ENCODE data around the gene CRLF2.
"Not testable (repeated sequence)": the region's sequence is repeated elsewhere in the genome, so short reads cannot be mapped to it uniquely, and the experiment has no call there.

Gene CRLF2

DNA sequence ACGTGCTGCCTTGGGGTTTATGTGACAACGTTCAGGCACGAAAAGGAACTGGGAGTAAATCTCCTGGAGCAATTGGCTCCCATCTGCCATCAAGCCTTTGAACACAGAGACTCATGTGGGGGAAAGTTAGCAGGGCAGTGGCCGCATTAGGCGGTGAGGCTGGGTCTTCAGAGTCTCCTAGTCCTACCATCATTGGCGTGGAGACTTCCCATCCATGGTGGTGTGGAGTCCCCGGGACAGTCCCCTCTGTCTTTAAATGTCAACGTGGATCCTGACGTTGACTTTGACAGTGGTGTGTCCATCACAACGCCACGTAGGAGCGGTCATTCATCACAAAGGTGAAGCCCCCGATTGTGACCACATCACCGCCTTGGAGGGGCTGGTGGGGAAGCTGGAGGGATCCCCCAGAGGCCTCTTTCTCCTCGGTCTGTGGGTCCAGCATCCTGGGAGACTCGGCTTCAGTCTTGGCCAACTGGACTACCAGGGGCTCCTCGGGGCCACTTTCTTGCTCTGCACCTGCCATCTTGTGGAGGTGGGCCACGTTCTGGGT lies 21.8 kb downstream of the CRLF2 start:
- Histone ChIP-seq H3K27me3 (no peaks in the 10 kb centered on the region), H3K9me3 (no peaks in the 10 kb centered on the region), H3K4me3 (no peak overlapping the region), H3K36me3 (no peaks in the 10 kb centered on the region), H3K27ac (no peak overlapping the region), H3K4me1 (no peaks in the 10 kb centered on the region)
- TF ChIP-seq, protein P1, sequence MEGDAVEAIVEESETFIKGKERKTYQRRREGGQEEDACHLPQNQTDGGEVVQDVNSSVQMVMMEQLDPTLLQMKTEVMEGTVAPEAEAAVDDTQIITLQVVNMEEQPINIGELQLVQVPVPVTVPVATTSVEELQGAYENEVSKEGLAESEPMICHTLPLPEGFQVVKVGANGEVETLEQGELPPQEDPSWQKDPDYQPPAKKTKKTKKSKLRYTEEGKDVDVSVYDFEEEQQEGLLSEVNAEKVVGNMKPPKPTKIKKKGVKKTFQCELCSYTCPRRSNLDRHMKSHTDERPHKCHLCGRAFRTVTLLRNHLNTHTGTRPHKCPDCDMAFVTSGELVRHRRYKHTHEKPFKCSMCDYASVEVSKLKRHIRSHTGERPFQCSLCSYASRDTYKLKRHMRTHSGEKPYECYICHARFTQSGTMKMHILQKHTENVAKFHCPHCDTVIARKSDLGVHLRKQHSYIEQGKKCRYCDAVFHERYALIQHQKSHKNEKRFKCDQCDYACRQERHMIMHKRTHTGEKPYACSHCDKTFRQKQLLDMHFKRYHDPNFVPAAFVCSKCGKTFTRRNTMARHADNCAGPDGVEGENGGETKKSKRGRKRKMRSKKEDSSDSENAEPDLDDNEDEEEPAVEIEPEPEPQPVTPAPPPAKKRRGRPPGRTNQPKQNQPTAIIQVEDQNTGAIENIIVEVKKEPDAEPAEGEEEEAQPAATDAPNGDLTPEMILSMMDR (IDR thresholded peaks at IDR 0.05), result no peak
- DNase-seq, result no peak
- intact Hi-C loops (cut with DNase I; ENCODE audit: low total_unique reads), result no loop called here

DNA sequence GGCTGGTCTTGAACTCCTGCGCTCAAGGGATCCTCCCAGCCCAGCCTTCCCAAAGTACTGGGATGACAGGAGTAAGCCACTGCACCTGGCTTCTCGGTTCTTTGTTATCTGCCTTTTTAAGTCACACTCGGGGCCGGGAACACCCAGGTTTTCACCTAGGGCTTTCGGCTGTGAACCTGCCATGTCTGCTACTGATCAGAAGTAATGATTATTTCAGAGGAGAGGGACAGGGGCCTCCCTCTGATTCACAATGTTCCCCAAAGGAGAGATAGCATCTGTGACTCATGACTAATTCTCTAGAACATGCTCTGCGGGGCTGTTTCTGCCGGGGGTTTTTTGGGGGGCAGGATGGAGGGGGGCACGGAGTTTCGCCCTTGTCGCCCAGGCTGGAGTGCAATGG lies 26.9 kb downstream of the CRLF2 start:
- Histone ChIP-seq H3K4me1 (no peaks in the 10 kb centered on the region), H3K27ac (no peak overlapping the region), H3K36me3 (no peaks in the 10 kb centered on the region), H3K27me3 (no peaks in the 10 kb centered on the region), H3K9me3 (no peaks in the 10 kb centered on the region), H3K4me3 (no peak overlapping the region)
- intact Hi-C loops (cut with DNase I; ENCODE audit: low total_unique reads), result no loop called here
- no peak for DNase-seq
- TF ChIP-seq, protein P1 (IDR thresholded peaks at IDR 0.05), result no peak

DNA sequence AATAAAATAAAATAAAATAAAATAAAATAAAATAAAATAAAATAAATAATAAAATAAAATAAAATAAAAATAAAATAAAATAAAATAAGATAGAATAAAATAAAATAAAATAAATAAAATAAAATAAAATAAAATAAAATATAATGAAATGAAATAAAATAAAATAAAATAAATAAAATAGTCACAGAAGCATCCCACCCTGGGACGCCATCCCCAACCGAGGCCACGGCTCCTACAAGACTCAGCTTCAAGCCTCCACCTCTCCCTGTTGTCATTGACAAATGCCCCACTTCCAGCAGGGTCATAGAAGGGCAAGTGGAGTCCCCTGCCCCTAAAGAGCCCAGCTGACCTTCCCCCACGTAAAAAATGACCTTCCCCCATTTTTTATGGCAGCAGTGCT lies 30.2 kb downstream of the CRLF2 start:
- Histone ChIP-seq H3K4me1 (peaks cover 0 to 7% (median 0%) of the 10 kb centered on the region in 4 donors), H3K27ac (no peak overlapping the region), H3K36me3 (no peaks in the 10 kb centered on the region), H3K9me3 (no peaks in the 10 kb centered on the region), H3K4me3 (no peak overlapping the region), H3K27me3 (peaks cover 0 to 3% of the 10 kb centered on the region in 2 donors)
- intact Hi-C loops (cut with DNase I; ENCODE audit: low total_unique reads), result no loop called here
- no peak for DNase-seq
- TF ChIP-seq, protein P1 (IDR thresholded peaks at IDR 0.05), result no peak

DNA sequence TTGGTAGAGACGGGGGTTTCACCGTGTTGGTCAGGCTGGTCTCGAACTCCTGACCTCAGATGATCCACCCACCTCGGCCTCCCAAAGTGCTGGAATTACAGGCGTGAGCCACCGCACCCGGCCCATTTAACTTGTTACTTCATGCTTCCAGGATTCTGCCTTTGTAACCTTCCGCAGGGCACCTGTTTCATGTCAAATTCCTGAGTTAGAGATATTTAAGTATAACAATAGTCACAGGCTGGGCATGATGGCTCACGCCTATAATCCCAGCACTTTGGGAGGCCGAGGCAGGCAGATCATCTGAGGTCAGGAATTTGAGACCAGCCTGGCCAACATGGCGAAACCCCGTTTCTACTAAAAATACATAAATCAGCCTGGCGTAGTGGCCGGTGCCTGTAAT lies 30.8 kb downstream of the CRLF2 start:
- intact Hi-C loops (cut with DNase I; ENCODE audit: low total_unique reads); H3K27ac ChIP-seq; H3K36me3 ChIP-seq; H3K4me3 ChIP-seq; H3K27me3 ChIP-seq; H3K9me3 ChIP-seq; H3K4me1 ChIP-seq; DNase-seq: not testable (repeated sequence)

DNA sequence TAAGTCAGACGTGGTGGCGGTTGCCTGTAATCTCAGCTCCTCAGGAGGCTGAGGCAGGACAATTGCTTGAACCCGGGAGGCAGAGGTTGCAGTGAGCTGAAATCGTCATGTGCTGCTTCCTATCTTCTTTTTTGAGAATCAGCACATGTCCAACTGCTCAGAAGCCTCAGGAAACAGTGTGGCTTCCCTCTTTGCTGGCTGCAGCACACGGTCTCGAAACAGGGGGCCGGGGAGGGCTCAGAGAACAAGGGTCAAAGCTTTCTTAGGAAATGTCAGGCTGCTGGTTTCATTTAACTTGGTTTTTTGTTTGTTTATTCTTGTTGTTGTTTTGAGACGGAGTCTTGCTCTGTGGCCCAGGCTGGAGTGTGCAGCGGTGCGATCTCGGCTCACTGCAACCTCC lies 31.3 kb downstream of the CRLF2 start:
- H3K4me3 ChIP-seq, result no peak overlapping the region
- TF ChIP-seq, protein P1 (IDR thresholded peaks at IDR 0.05), result no peak
- H3K27me3 ChIP-seq, result peaks cover 0 to 3% of the 10 kb centered on the region in 2 donors
- H3K9me3 ChIP-seq, result no peaks in the 10 kb centered on the region
- no peak overlapping the region for H3K27ac ChIP-seq
- intact Hi-C loops (cut with DNase I; ENCODE audit: low total_unique reads), result no loop called here
- DNase-seq, result no peak
- no peaks in the 10 kb centered on the region for H3K36me3 ChIP-seq
- peaks cover 0 to 7% (median 0%) of the 10 kb centered on the region in 4 donors for H3K4me1 ChIP-seq

DNA sequence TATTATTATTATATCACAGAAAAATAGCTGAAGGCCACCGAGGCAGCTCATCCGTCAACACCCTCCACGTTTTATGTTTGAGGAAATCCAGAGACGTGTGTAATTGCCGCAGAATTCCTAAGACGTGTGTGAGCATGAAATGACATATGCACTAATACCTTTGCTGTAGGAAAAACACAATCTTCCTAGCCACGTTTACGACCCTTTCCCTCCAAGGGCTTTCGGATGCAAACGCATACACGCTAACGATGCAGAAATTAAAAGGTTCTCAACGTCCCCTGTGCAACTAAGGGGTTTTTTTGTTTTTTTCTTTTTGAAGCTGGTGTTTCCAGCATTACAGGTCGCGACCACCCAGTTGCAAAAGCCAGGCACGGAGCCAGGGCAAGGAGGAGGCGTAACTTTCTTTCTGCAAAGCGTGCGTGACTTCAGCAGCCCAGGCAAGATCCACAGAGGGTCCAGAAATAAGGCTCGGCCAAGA lies 33.8 kb downstream of the CRLF2 start:
- peaks cover 0 to 3% of the 10 kb centered on the region in 2 donors for H3K27me3 ChIP-seq
- TF ChIP-seq, protein P1 (IDR thresholded peaks at IDR 0.05), result no peak
- no peak for DNase-seq
- no peaks in the 10 kb centered on the region for H3K36me3 ChIP-seq
- no peak overlapping the region for H3K4me3 ChIP-seq
- no peak overlapping the region for H3K27ac ChIP-seq
- intact Hi-C loops (cut with DNase I; ENCODE audit: low total_unique reads), result no loop called here
- H3K9me3 ChIP-seq, result no peaks in the 10 kb centered on the region
- H3K4me1 ChIP-seq, result peaks cover 0 to 7% (median 0%) of the 10 kb centered on the region in 4 donors

DNA sequence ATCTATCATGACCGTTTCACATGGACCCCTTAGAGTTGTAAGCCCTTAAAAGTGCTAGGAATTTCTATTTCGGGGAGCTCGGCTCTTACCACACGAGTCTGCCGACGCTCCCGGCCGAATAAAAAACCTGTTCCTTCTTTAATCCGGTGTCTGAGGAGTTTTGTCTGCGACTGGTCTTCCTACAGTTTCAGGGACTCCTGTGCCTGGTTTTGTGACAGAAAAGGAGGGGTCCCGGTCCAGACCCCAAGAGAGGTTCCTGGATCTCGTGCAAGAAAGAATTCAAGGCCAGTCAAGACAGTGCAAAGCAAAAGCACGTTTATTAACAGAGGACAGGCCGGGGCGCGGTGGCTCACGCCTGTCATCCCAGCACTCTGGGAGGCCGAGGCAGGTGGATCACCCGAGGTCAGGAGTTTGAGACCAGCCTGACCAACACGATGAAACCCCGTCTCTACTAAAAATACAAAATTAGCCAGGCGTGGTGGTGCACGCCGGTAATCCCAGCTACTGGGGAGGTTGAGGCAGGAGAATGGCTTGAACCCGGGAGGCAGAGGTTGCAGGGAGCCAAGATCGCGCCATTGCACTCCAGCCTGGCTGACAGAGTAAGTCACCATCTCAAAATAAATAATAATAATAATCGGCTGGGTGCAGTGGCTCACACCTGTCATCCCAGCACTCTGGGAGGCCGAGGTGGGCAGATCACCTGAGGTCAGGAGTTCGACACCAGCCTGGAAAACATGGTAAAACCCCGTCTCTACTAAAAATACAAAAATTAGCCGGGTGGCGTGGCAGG lies 35.7 kb downstream of the CRLF2 start:
- H3K4me3 ChIP-seq; intact Hi-C loops (cut with DNase I; ENCODE audit: low total_unique reads); H3K27ac ChIP-seq; H3K36me3 ChIP-seq; H3K9me3 ChIP-seq; H3K27me3 ChIP-seq; H3K4me1 ChIP-seq: not testable (repeated sequence)
- DNase-seq, result peak in 1 of 2 donors; percentile 44

DNA sequence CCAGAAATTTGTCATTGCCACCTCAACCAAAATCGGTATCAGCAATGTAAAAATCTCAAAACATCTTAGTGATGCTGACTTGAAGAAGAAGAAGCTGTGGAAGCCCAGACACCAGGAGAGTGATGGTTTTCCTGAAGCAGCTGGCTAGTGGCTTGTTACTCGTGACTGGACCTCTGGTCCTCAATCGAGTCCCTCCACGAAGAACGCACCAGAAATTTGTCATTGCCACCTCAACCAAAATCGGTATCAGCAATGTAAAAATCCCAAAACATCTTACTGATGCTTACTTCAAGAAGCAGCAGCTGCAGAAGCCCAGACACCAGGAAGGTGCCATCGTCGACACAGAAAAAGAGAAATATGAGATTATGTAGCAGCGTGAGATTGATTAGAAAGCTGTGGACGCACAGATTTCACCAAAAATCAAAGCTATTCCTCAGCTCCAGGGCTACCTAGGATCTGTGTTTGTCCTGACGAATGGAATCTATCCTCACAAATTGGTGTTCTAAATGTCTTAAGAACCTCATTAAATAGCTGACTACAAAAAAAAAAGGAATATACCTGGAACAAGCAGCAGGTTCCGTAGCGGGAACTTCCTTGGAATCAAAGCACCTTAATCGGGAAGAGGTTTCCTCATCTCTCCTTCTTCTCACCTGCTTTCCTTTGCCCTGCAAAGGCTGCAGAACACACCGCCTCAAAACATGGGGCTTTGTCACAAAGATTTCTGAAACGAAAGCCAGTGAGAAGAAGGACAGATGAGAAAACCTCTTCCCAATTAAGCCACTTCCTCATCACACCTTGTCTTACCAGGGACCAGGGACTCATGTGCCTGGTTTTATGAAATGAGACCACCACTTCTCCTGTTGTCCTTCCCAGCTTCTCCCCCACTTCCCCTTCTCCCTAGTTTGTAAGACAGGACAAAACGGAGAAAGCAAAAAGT lies 37.6 kb downstream of the CRLF2 start:
- H3K27me3 ChIP-seq; H3K4me3 ChIP-seq; H3K9me3 ChIP-seq; H3K27ac ChIP-seq; intact Hi-C loops (cut with DNase I; ENCODE audit: low total_unique reads); H3K36me3 ChIP-seq; DNase-seq; H3K4me1 ChIP-seq: not testable (repeated sequence)

Measured in tibial artery (tissue), 4 donors.